GM18507 (cell line): ENCODE data around the gene CCDC185.

ENCODE experiments used
- DNase-seq: peaks from one replicate; pipeline ENCODE4 v3.0.0; 2011; ENCODE audit warnings: low read depth; ENCODE audit not compliant: insufficient read length; ENCODE audit errors: extremely low spot score
- FAIRE-seq: peaks from 2 replicates; lab custom pipeline; 2011; peaks lifted over from hg19 to GRCh38; lab: Jason Lieb, UNC

The CCDC185 gene

DNA sequence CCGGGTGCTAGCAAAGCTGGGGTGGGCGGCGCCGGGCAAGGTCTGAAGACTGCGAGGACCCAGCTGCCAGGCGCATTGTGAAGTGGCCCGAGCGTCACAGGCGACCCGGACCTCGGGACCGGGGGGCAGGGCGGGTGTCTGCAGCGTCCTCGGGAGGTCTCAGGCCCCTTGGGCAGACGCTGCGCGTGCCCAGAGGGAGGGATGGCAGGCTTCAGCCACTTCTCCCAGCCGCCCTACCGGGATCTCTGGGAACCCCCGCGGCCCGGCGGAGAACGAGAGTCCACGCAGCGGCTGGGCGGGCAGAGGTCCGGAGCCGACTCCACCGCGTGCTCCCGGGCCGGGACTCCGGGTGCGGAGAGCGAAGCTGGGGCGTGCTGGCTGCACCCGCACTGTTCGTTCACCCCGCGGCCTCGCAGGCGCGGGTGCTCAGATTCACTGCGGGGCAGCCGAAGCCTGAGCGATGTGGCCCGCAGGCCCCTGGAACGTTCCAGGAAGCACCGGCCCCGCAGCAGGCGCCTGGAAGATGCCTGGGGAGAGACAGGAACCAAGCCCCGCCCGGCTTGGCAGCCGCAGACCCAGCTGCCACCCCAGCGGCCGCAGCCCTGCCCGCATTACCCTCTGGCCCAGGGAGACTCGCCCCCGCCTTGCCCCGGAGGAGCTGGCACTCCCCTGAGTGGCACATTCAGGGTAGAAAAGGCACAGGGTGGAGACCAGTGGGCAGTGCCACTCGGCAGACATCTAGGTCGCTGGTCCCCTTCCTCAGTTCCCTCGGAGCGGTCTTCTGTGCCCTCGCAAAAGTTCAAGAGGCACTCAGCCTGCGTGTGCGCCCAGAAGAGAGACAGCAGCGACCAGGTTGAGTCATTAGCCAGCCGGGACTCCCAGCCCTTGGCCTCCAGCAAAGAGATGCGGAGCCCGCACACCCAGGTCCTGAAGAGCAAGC, at the start of gene CCDC185:
Gene CCDC185 (plus strand): TSS at position 141 of the 940 bp plus-strand sequence. CDS start 61 bp downstream, at position 202.
- DNase-seq (no peak), FAIRE-seq (no peak)

DNA sequence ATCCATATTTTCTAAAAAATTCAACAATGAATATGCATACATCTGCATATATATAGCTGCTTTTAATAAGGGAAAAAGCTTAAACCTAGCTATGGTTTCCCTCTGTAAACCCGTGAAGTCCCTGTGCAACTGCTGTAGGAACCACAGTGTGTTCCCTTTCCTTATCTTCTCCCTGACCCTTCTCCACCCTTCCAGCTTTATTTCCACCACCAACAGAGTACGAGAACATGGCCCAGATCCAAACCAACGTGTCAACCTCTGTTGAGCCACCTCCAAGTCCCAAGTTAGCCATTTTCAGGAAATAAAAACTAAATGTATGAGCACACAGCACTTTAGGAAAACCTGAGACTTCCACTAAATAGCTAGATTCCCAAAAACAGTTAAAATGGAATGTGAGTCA, 49.5 kb upstream of the CCDC185 start:
- FAIRE-seq (no peak), DNase-seq (no peak)

DNA sequence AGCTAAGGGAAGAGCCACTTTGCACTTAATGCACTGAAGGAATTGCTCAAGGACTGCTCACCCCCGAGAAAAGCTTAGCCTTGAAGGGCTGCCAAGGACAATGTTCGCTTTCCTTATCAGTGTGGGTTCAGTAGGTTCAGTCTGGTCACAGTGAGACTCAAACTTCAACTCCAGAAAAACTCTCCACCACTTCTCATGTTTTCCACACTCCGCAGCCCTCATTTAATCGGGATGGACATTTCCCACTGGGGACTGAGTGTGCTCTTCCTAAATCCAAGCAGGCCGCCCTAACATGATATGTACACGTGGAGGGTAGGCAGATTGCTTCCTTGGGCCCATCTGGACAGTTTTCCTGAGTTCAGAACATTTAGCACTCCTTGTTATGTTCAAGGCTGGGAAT, 48.7 kb upstream of the CCDC185 start:
- FAIRE-seq: no peak
- no peak for DNase-seq

DNA sequence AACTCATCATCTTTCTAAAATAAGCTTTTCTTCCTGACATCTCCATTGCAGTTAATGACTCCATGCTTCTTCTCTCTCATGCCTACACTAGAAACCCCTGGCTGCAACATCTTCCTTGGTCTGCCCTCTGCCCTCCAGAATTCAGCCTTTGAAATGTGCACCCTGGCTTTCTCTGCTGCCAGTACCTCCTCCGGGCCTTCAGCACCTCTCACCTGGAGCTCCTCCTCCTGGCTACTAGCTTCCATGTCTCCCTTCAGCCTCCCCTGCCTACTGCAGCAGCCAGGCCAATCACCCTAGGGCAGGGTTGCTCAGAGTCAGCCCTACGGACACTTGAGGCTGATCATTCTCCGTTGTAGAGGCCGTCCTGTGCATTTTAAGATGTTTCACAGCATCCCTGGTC, 47.5 kb upstream of the CCDC185 start:
- no peak for DNase-seq
- no peak for FAIRE-seq

DNA sequence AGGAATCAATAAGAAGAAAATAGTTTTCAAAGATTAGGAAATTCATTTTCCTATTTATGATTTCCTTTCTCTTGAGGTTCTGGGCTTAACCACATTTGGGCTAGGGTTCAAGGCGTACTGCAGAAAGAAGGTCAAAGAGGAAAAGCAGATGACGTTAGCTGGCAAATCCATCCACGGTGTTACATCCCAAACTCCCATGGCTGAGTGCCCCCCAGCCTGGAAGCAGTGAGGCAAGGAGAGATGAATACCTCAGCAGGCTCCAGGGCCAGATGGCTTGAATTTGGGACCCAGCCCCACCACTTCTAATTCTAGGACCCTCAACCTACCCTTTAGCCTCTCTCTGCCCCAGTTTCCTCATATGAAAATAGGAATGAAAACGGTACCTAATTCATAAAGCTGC, 46.9 kb upstream of the CCDC185 start:
- no peak for FAIRE-seq
- no peak for DNase-seq

DNA sequence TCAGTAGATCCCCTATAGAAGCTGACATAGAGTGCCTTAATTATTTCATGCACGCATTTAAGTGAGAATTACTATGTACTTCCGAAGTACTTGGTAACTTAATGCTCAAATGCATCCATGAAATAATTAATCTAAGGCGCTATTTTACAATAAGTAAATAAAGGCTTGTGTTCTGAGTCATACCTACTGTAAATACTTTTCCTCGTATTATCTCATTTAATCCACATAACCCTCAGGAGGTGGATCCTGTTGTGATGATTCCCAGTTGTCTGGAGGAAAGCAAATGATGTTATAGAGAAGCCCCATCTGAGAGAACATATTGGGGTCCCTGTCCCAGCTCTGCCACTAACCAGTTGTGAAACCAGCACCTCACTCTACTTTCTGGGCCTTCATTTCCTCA, 45.6 kb upstream of the CCDC185 start:
- FAIRE-seq: no peak

DNA sequence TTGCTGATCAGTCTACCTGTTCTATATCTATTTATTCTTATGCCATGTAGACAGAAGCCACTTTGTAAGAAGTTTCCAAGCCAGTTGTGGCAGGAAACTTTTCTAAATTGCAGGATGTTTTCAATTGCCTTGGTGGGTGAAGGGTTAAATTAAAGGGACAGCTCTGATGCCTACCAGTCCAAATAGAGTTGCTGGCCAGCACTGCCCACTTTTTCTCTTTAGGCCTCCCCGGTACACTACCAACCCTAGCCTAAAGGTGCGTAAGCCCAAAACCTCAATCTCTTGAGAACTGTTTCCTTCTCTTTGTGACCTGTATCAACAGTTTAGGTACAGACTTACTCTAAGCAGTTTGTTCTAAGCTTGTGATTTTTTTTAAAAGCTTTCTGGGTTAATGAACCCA, 44.8 kb upstream of the CCDC185 start:
- DNase-seq (no peak), FAIRE-seq (no peak)

More for the DNA sequence above, 45.6 kb upstream of the CCDC185 start:
- no peak for DNase-seq

DNA sequence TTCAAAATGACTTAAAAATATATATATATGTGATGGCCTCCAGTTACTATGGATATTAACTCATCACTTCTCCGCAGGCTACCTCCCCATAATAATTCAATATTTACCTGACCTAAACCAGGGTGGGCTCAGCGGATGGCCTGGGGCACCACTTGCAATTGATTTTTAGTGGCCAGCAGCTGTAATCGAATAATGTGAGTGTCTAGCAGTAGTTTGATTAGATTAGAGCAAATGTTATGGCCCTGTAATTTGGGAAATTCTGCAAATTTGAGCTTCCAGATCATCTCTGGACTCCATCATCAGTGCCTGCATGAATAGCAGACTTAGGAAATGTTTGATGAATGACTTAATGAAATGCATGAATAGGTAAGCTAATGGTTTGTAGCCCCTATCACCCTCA, 44.0 kb upstream of the CCDC185 start:
- DNase-seq (no peak), FAIRE-seq (no peak)

DNA sequence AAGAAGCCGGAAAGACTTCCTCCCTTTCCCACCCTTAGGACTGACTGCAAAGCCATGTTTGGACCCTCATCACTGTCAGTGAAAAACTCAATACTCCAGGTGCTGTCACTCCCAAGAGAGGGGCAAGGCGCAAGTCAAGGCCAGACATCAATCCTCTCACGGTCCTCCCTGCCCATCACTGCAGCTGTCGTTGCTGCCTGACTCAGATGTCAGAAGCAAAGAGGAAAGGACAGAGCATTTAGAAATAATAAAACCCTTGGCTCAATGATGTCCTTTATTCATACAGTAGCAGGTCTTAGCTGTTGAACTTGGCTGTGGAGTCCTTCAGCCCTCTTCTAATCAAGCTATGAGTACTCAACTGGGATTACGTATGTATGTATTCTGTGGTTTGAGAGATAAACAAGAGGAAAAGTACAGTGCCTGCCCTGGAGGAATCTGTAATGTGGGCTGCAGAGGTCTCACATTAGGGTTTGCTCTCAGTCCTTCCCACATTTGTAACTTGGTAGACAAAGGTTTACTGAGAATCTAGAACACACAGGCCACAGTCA, 42.8 kb upstream of the CCDC185 start:
- FAIRE-seq (no peak), DNase-seq (no peak)

DNA sequence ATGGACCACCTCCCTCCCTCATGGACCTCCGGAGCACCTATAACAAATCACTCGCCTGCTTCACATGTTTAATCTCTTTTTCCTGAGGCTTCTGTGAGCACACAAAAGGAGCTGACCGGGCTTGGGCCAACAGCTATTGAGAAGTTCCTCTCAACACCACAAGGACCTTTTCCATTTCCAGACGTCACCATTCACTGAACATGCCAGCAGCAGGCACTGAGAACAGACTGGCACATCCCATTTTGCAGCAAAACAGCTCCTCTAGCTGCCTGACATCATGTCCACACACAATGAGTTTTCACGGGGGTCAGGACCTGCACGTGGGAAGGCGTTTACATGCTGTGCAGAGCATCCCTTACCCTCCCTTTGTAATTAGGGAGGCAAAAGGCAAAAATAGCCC, 40.3 kb upstream of the CCDC185 start:
- FAIRE-seq (no peak), DNase-seq (no peak)

DNA sequence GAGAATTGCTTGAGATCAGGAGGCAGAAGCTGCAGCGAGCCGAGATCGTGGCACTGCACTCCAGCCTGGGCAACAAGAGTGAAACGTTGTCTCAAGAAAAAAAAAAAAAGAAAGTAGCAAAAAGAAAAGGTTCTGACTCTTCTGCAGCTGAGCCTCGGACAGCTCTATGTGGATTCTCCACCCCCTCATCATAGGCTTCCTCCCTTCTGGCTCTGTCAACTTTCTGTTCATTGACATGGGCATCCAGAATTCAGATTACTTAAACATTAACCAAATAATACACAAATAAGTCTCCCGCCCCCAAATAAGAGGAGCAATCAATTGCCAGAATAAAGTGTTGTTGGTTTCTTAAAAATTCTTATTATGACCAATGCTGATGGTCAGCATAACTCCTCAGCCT, 39.3 kb upstream of the CCDC185 start:
- DNase-seq: no peak
- FAIRE-seq: no peak

DNA sequence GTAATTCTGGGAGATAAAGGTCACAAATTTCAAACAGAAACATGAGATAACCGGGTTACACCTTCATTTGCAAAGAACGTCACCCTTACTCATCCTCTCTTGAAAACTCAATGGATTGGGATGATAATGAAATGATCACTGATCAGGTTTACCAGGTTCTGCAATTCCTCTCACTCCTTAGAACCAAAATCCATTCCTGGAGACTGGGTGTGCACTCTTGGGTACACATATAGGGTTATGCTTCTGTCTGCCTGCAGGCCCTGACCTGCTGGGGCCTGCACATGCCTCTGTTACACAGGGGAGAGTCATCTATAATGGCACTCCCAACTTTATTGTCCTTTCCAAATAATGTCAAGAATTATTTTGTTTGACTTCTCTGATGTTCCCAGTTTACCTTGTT, 37.5 kb upstream of the CCDC185 start:
- DNase-seq (no peak), FAIRE-seq (no peak)

DNA sequence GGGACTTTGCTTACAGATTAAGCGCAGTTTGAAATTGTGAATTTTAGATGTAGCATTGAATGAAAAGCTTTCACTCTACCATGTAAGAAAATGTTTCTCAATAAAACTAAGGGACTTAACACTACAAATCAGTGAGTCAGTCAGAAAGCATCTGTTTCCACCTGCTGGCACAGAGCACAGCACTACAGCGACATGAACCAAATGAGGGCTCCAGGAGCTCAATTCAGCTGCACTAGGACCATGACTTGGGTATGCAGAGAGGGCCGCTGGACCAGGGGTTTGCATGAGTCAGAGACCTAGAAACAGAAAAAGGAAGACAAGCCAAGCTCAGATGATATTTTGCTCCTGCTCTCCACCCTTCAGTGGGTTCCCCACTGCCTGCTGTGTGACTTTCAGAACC, 34.4 kb upstream of the CCDC185 start:
- DNase-seq (no peak), FAIRE-seq (no peak)

DNA sequence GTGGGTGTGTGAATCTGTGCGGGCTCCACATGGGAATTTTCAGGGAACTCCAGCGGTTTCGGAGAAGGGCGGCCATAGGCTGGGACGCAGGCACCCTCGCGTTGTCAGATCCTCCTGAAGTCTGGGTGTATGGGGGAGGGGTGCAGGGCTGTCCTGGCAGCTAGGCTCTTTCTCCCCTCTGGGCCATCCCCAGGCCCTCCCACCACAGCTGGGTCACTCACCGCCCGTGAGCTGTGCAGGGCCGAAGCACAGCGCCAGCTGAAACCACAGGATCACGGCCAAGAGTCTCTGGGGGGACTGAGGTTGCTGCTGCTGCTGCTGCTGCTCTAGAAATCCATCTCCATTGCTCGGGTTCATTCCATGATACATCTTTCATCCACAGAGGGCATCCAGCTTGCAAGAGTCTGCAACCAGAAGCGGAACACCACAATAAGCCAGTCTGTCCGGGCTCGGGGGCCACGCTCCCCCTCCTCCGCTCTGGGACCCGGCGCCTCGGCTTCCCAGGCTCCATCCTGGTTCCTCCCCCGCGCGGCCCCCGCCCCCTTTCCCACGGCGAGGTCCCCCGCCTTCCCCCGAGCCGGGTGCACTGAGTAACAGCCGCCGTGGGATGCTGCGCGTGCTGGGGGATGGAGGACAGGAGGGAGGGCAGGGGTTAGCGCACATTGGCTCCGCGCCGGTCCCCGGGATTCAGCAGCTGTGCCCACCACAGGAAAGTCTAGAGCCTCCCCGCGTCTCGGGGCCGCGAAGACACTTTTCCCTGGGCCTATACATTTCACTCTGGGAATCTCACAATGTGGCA, 30.0 kb upstream of the CCDC185 start:
- FAIRE-seq: no peak
- DNase-seq: no peak

DNA sequence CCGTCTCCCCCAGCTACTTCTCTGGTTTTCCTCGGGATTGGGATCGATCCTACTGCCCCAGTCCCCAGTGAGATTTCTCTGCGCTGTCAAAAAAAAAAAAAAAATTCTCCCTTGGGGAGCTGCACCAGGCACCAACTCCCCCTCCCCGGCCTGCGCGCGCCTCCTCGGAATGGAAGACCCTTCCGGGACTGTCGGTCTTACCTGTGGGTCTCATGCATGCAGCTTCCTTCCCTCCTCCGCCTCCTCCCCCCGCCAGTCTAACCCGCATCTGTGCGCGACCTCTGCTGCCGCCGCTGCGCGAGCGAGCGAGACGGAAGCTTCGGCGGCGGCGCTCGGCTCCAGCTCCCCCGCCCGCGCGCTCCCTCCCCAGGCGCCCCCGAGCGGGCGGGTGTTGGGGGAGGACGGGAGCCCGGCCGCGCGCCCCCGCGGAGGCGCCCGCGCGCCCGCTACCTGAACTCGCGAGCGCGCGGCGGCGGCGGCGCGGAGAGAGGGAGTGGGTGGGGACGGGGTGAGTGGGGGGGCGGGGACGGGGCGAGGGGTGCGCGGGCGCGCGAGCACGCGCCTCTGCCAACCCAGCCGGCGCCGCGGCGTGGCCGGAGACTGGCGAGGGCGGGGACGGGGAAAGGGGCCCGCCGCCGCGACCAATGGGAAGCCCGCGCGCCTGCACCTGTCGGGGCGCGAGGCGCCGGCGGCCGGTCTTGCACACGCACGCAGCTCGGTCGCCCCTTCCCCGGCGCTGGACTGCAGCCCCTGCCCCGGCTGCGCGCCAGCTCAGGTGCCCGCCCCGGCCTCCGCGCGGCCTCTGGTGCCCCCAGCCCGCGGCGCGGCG, 29.1 kb upstream of the CCDC185 start, which contains the start of gene SUSD4:
Gene SUSD4 (minus strand): TSS at position 321 of the 829 bp plus-strand sequence. CDS start 751 bp downstream, outside the sequence.
- DNase-seq (peak; percentile 2), FAIRE-seq (no peak)

DNA sequence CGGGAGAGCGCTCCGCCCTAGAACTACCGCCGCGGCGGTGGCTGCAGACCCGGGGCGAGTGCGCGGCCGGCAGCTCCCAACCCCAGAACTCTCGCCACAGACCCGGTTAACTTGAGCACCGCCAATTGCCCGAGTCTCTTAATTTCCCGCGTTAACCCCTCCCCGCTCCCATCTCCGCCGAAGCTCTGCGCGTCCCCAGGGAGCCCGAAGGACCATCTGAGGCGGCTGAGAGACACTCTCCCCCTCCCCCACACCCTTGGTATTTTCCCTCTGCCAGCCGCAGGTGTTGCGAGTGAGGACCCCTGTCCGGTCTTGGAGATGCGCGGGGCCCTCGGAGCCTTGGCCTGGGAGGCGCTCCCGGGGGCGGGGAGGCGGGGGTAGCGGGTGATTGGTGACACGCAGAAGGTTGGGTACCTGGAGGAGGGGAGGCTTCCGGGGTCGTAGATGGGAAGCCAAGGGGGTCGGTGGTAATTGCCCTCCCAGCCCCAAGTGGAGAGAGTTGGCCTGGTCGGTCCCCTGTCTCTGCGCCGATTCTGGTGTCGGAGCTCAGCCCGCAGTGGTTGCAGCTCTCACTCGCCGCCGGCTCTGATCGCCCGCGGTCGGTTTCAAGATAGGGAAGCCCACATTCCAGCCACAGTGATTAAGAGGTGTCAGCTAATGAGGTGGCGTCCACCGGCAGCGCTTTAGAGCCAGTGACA, 28.4 kb upstream of the CCDC185 start:
- DNase-seq (no peak), FAIRE-seq (no peak)

DNA sequence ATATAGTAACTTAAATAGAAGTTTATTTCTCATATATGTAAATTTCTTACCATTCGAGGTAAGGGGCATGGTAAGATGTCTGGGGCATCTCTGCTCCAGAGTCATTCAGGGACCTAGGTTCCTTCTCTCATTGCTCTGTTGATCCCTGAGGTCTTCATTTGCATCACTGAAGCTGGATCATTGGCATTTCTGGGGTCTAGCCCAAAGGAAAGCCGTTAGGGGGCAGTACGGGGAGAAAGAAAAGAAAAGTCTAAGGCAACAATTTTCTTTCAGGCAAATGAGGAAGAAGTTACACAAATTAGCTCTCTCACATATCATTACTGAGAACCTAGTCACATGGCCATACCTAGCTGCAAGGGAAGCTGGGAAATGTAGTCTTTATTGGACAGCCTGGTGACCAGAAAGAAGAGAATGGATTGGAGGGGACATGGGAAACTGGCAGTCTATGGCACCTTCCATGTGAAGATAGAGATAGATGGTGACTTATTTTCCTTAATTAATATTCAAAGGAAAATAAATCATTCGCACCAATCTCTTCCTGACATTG, 19.1 kb upstream of the CCDC185 start:
- FAIRE-seq (no peak), DNase-seq (no peak)

DNA sequence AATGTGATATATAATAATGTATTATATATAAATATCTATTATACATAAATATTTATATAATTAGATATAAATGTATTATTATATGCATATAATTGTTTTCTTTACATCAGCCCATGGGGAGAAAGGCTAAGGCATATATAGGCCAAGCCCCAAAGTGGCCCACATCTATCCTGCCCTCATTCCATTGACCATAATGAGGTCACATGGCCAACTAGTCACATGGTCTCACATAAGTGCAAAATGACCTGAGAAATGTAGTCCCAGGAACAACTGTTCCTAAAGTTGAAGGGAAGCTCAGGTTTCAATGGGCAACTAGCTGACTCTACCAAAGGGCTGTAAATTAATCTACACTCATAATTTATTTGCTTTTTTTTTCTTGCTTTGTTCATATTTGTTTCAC, 14.5 kb upstream of the CCDC185 start:
- FAIRE-seq (no peak), DNase-seq (no peak)

DNA sequence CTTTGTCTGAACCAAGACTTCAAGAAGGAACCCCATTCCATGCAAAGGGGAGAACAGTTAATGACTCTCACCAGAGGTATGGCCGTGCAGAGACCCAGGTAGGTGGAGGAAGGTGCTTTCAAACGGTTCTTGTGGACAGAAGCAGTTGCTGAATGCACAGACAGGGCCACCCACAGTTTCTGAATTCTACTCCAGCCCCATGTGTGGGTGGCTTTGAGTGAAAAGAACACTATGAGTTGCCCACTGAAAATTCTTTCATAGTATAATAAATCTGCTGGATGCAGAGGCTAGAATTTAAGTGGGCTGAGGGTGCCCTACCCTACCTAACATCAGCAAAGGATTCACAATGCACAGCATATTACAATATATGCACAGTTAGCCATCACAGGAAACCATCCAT, 7.2 kb upstream of the CCDC185 start:
- FAIRE-seq (no peak), DNase-seq (no peak)
